ENCODE data around the gene LMLN. TPM values are rescaled to one million over a fixed set of nuclear protein-coding genes. Genes with fewer than 3 reads are reported as not detected.
"Not testable (repeated sequence)": the region's sequence is repeated elsewhere in the genome, so short reads cannot be mapped to it uniquely, and the experiment has no call there.

Gene LMLN
- total RNA-seq, 1 donor = 3.4 TPM

DNA sequence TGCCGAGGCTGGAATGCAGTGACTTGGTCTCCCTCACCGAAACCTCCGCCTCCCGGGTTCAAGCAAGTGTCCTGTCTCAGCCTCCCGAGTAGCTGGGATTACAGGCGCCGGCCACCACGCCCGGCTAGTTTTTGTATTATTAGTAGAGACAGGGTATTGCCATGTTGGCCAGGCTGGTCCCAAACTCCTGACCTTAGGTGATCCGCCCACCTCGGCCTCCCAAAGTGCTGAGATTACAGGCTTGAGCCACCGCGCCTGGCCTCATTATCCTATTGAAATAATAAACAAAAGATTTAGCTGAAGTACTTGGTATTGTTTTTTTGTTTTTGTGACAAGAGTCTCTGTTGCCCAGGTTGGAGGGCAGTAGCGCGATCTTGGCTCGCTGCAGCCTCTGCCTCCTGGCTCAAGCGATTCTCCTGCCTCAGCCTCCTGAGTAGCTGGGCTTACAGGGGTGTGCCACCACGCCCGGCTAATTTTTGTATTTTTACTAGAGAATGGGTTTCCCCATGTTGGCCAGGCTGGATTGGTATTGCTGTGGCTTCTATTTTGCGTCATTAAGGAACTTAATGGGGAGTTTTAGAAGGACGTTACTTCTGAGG is 8.5 kb upstream of the LMLN start:
- no peaks in the 10 kb centered on the region for H3K27me3 ChIP-seq (ENCODE audit: insufficient read depth, low read length)
- H3K9me3 ChIP-seq (ENCODE audit: low read depth, low read length) = no peaks in the 10 kb centered on the region
- peak overlapping the region; percentile 99 for H3K4me3 ChIP-seq (ENCODE audit: low read length)
- H3K4me1 ChIP-seq (ENCODE audit: insufficient read depth, low read length) = peaks cover 38% of the 10 kb centered on the region

DNA sequence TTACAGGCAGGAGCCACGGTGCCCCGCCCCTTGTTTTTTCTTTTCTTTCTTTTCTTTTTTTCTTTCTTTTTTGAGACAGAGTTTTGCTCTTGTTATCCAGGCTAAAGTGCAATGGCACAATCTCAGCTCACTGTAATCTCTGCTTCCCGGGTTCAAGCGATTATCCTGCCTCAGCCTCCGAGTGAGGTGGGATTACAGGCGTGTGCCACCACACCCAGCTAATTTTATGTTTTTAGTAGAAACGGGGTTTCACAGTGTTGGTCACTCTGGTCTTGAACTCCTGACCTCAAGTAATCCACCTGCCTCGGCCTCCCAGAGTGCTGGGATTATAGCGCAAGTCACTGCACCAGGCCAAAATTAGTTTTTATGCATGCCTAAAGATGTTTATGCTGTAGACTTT is 7.6 kb upstream of the LMLN start:
- no peak overlapping the region for H3K4me3 ChIP-seq (ENCODE audit: low read length)
- no peaks in the 10 kb centered on the region for H3K9me3 ChIP-seq (ENCODE audit: low read depth, low read length)
- no peaks in the 10 kb centered on the region for H3K27me3 ChIP-seq (ENCODE audit: insufficient read depth, low read length)
- H3K4me1 ChIP-seq (ENCODE audit: insufficient read depth, low read length) = peaks cover 47% of the 10 kb centered on the region

DNA sequence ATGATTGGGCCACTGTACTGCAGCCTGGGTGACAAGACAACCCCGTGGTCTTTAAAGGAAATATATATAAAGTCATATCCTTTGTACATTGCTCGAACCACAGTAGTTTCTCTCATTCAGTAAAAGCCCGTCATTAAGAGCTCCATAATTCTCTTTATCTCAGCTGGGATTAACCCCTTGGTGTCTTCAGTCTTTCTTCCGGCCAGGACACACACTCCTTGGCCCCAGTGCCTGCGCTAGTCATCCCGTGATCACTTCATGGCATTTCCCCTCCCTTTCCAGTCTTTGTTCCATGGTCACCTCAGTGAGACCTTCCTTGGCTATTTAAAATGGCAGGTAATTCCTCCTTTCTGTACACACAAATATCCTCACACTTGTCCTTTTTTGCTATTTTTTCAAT is 6.7 kb upstream of the LMLN start:
- H3K9me3 ChIP-seq (ENCODE audit: low read depth, low read length) = no peaks in the 10 kb centered on the region
- no peak overlapping the region for H3K4me3 ChIP-seq (ENCODE audit: low read length)
- H3K27me3 ChIP-seq (ENCODE audit: insufficient read depth, low read length) = no peaks in the 10 kb centered on the region
- peaks cover 56% of the 10 kb centered on the region for H3K4me1 ChIP-seq (ENCODE audit: insufficient read depth, low read length)

DNA sequence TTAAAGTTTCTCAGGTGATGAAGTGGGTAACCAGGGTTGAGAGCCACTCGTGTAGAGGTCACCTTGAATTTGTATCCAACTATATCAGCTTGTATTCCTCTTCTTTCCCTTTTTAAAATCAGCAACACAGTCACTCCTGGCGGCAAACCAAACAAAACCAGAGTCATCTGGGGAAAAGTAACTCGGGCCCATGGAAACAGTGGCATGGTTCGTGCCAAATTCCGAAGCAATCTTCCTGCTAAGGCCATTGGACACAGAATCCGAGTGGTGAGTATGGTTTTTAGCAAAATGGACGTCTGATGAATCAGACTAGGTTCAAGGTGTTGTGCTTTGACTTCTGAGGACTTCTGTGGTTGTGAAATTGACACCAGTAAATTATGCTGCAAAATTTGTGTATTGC is 6.1 kb upstream of the LMLN start:
- no peaks in the 10 kb centered on the region for H3K27me3 ChIP-seq (ENCODE audit: insufficient read depth, low read length)
- no peaks in the 10 kb centered on the region for H3K9me3 ChIP-seq (ENCODE audit: low read depth, low read length)
- H3K4me1 ChIP-seq (ENCODE audit: insufficient read depth, low read length) = peaks cover 61% of the 10 kb centered on the region
- H3K4me3 ChIP-seq (ENCODE audit: low read length) = no peak overlapping the region

DNA sequence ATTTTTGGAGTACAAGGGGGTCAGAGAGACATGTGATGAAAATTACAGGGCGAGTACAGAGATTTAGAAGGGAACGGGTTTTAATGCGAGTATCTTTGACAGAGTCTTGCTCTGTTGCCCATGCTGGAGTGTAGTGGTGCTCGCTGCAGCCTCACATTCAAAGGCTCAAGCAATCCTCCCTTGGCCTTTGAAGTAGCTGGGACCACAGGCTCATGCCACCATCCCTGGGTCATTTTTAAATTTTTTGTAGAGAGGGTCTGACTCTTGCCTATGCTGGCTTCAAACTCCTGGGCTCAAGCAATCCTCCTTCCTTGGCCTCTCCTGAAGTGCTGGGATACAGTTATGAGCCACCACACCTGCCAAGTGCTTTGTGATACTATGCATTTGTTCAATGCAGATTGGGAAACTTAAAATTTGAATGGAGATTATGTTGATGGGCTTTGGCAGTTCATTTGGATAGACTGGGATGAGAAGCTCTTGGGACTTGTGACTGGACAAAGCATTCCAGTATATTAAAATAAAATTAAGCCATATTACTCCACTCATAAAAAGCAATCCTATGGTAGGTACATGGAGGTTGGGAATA is 4.0 kb upstream of the LMLN start:
- Histone ChIP-seq H3K9me3 (ENCODE audit: low read depth, low read length) (no peaks in the 10 kb centered on the region), H3K4me1 (ENCODE audit: insufficient read depth, low read length) (peaks cover 64% of the 10 kb centered on the region), H3K4me3 (ENCODE audit: low read length) (no peak overlapping the region), H3K27me3 (ENCODE audit: insufficient read depth, low read length) (no peaks in the 10 kb centered on the region)

DNA sequence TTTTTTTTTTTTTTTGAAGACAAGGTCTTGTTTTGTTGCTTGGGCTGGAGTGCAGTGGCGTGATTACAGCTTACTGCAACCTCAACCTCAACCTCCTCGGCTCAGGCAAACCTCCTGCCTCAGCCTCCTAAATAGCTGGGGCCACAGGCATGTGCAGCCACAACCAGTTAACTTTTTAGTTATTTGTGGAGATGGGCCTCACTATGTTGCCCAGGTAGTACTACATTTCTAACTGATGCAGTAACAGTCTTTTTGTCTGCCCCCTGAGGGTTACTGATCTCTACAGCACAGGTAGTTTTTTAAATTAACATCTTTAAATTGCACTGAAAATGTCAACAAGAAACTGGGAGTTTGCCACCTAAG is 3.4 kb upstream of the LMLN start:
- H3K4me1 ChIP-seq (ENCODE audit: insufficient read depth, low read length) = peaks cover 64% of the 10 kb centered on the region
- H3K27me3 ChIP-seq (ENCODE audit: insufficient read depth, low read length) = no peaks in the 10 kb centered on the region
- H3K9me3 ChIP-seq (ENCODE audit: low read depth, low read length) = no peaks in the 10 kb centered on the region
- no peak overlapping the region for H3K4me3 ChIP-seq (ENCODE audit: low read length)

DNA sequence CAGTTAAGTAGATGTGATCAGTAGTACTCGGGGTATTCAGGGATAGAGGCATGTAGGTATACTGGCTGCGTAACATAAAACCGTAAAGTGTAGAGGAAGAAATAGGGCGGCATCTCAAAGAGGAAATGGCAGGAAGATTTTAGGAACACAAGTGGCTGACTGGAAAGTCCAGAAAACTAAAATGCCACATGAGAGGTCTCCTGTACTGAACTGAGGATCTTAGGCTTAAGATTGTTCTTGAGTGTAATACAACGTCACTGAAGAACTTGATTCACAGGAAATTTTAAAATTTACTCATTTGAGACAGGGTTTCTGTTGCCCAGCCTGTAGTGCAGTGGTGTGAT is 2.3 kb upstream of the LMLN start:
- Histone ChIP-seq H3K4me3 (ENCODE audit: low read length) (no peak overlapping the region), H3K27me3 (ENCODE audit: insufficient read depth, low read length) (no peaks in the 10 kb centered on the region), H3K4me1 (ENCODE audit: insufficient read depth, low read length) (peaks cover 57% of the 10 kb centered on the region), H3K9me3 (ENCODE audit: low read depth, low read length) (no peaks in the 10 kb centered on the region)

DNA sequence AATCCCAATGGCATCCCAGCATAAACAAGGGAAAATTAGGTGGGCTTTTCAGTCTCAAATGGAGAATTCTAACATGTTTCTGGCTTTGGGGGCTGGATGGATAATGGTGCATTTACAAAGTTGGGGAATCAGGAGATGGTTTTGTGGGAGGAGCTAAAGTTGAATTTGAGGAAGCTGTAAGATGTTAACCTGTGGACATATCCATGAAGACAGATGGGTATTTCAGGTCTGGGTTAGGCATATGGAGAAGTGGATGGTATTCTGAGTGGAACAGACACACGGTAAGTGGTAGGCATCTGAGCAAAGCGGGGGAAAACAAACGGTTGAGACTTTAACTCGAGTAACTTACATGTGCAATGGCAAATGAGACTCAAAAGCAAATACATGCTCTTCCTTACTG is 1.7 kb upstream of the LMLN start:
- H3K4me1 ChIP-seq (ENCODE audit: insufficient read depth, low read length) = peaks cover 51% of the 10 kb centered on the region
- no peaks in the 10 kb centered on the region for H3K9me3 ChIP-seq (ENCODE audit: low read depth, low read length)
- H3K27me3 ChIP-seq (ENCODE audit: insufficient read depth, low read length) = no peaks in the 10 kb centered on the region
- no peak overlapping the region for H3K4me3 ChIP-seq (ENCODE audit: low read length)

DNA sequence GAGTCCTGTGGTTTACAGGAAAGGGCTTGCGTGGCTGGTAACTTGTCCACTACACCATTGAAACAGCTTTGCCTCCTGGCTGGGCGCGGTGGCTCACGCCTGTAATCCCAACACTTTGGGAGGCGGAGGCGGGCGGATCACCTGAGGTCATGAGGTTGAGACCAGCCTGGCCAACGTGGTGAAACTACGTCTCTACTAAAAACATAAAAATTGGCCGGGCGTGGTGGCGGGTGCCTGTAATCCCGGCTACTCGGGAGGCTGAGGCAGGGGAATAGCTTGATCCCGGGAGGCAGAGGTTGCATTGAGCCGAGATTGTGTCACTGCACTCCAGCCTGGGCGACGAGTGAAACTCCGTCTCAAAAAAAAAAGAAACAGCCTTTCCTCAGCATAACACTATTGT is 1.2 kb upstream of the LMLN start:
- peaks cover 50% of the 10 kb centered on the region for H3K4me1 ChIP-seq (ENCODE audit: insufficient read depth, low read length)
- not testable (repeated sequence) for H3K27me3 ChIP-seq (ENCODE audit: insufficient read depth, low read length); H3K9me3 ChIP-seq (ENCODE audit: low read depth, low read length); H3K4me3 ChIP-seq (ENCODE audit: low read length)

DNA sequence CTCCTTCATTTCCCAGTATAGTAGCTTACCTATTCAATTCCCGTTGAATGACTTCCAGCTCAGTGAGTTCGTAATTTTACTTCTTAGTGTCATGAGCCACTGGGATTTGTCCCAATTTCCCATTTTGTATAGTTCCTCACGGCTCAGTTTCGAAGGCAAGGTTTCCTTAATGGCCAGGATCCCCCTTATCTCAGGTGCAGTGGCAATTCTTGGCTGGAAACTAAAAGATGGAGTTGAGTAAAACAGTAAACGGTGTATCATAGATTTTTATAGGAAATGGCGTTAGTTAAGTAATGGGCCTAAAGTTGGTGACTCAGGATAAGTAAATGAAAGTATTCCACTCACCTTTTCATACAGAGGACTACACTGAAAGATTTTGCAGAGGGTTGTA is 522 bp upstream of the LMLN start:
- no peaks in the 10 kb centered on the region for H3K27me3 ChIP-seq (ENCODE audit: insufficient read depth, low read length)
- no peaks in the 10 kb centered on the region for H3K9me3 ChIP-seq (ENCODE audit: low read depth, low read length)
- peaks cover 50% of the 10 kb centered on the region for H3K4me1 ChIP-seq (ENCODE audit: insufficient read depth, low read length)
- peak overlapping the region; percentile 77 for H3K4me3 ChIP-seq (ENCODE audit: low read length)

DNA sequence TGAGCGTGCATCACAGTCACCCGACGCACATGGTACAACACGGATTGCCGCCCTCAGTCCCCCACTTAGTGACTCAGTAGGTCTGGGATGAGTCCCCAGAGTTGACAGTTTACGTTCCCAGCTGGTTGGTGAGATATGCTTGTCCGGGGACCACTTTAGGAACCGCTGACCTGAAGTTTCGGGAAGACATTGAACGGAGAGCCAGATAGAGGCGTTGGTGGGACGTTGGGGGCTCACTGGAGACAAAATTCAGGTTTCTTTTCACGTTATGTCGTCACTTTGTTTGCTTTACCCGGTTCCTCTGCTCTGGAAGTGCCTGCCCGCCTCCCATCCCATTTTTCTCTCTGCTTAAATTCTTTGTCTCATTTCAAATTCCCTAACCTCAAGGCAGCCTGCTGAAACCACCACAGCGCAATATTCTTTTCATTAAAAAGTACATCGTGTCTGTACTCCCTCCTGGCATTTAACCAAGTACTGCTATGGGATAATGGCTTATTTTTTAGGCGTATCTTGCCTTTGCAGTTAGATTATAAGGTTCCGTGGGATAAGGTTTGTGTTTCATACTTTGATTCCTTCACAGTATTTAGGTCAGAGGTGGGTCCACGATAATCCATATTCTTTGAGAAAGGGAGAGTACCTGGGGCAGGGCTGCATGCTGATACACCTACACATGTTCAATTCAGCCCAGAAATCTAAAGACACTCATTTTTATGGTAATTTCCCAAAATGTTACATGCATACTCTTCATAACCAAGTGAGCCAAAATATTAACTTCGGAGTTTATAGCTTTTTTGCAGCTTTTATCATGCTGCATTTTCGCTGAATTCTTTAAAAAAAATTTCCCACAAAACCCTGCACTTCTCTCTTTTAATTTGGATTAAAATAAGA is 921 bp downstream of the LMLN start:
- Histone ChIP-seq H3K9me3 (ENCODE audit: low read depth, low read length) (no peaks in the 10 kb centered on the region), H3K4me1 (ENCODE audit: insufficient read depth, low read length) (peaks cover 50% of the 10 kb centered on the region), H3K4me3 (ENCODE audit: low read length) (peak overlapping the region; percentile 77), H3K27me3 (ENCODE audit: insufficient read depth, low read length) (no peaks in the 10 kb centered on the region)

DNA sequence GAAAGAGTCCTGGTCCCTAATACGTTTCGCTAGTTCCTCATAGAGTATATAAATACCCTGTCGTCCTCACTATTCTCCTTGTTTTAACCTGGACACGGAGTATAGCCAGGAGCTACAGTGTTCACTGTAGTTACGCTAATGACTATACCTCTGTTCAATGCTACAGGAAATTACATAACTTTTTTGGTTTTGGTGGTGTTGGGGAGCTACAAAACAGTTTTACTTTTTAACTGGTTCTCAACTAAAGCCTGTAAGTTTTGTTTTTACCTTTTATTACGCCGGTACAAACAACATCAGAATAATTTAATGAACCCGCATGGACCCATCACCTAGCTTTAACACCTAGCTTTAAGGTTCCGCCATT is 1.5 kb downstream of the LMLN start:
- Histone ChIP-seq H3K27me3 (ENCODE audit: insufficient read depth, low read length) (no peaks in the 10 kb centered on the region), H3K4me1 (ENCODE audit: insufficient read depth, low read length) (peaks cover 49% of the 10 kb centered on the region), H3K4me3 (ENCODE audit: low read length) (no peak overlapping the region), H3K9me3 (ENCODE audit: low read depth, low read length) (no peaks in the 10 kb centered on the region)

DNA sequence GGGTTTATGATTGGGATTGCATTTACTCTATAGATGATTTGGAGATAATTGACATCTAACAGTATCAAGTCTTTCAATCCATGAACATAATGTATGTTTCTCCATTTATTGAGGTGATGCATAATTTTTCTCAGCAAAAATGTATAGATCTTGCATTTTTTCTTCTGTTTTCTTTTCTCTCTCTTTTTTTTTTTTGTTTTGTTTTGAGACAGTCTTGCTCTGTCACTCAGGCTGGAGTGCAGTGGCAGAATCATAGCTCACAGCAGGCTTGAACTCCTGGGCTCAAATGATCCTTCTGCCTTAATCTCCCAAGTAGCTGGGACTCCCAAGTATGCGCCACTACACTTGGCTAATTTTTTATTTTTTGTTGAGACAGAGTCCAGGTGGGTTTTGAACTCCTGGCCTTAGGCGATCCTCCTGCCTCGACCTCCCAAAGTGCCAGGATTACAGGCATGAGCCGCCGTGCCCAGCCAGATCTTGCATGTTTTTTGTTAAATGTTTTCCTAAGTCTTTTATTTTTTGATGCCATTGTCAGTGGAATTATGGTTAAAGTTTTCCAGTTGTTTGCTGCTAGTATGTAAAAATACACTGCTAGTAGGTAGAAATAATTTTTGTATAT is 3.1 kb downstream of the LMLN start:
- Histone ChIP-seq H3K27me3 (ENCODE audit: insufficient read depth, low read length) (no peaks in the 10 kb centered on the region), H3K9me3 (ENCODE audit: low read depth, low read length) (no peaks in the 10 kb centered on the region), H3K4me1 (ENCODE audit: insufficient read depth, low read length) (peaks cover 34% of the 10 kb centered on the region), H3K4me3 (ENCODE audit: low read length) (no peak overlapping the region)

DNA sequence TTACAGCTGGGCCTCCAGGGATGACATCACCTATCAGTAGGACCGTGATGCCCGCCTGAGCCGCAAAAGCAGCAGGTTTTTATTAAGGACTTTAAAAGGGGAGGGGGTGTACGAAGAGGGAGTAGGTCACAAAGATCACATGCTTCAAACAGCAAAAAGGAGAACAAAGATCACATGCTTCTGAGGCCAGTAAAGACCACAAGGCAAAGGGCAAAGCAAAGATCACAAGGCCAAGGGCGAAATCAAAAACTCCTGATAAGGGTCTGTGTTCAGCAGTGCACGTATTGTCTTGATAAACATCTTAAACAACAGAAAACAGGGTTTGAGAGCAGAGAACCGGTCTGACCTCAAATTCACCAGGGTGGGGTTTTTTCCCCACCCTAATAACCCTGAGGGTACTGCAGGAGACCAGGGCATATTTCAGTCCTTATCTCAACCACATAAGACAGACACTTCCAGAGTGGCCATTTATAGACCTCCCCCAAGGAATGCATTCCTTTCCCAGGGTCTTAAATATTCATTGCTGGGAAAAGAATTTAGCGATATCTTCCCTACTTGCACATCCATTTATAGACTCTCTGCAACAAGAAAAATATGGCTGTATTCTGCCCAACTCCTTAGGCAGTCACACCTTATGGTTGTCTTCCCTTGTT is 7.4 kb downstream of the LMLN start:
- H3K27me3 ChIP-seq (ENCODE audit: insufficient read depth, low read length); H3K9me3 ChIP-seq (ENCODE audit: low read depth, low read length); H3K4me1 ChIP-seq (ENCODE audit: insufficient read depth, low read length); H3K4me3 ChIP-seq (ENCODE audit: low read length): not testable (repeated sequence)

DNA sequence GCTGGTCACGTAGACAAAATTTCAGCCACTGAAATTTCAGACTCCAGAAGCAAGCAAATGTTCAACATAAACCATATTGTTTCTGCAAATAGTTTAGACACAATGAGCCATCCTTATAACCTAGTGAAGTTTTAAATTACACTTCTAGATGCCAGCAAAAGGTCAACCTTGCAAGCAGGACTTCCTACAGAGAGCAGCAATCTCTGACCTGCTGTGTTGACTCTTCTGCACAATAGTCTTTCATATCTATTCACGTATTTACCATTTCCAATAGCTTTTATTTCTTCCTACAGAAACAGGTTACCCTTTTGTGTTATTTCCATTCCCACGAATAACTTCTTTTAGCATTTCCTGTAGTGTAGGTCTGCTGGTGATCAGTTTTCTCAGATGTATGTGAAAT is 10.6 kb downstream of the LMLN start:
- Histone ChIP-seq H3K4me1 (ENCODE audit: insufficient read depth, low read length) (no peaks in the 10 kb centered on the region), H3K27me3 (ENCODE audit: insufficient read depth, low read length) (no peaks in the 10 kb centered on the region), H3K4me3 (ENCODE audit: low read length) (no peak overlapping the region), H3K9me3 (ENCODE audit: low read depth, low read length) (no peaks in the 10 kb centered on the region)

Measured in mononuclear cell (primary cell).